Measurements from ENCODE around the gene FCN3.
A peak's percentile ranks its signal among the peaks of the same experiment; 100 is the strongest.

Gene FCN3

DNA sequence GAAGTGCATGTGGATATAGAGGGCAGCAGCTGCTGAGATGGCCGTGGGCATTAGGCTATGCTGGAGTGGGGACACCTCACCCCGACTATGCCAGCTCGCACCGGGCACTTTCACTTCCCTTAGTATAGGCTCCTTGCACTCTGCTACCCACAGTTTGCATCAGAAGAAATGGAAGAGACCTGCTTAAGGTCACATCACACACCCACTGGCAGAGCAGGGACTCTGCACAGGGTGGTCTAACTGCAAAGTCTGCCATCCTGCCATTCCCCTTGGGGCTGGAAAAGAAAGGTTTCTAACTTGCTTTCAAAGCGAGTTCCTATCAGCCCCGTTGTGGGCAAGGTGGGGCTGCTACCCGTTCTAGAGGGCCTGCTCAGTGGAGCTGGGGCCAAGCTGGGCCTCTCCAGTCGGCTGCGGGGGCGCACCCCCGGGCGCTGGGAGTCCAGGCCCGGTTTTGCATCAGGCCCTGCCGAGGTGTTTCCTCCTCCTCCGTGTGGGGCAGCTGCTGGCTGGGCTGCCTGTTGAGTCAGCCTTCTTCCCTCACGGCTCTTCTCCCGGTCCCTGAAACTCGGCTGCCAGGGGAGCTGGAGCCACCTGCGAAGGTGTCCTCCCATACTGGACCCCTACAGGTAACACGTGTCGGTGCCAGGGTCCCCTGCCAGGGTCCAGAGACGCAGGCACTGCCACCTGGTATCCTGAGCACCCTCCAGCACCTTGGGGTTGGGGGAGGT is 32.9 kb downstream of the FCN3 start, which contains the start of gene SYTL1:
Gene SYTL1 (plus strand): TSS at position 498 of the 728 bp plus-strand sequence. CDS start 3,313 bp downstream, outside the sequence.
- DNase-seq (ENCODE audit: low spot score), result peak; percentile 42

GRCh38 chr1:27339213-27339612 is 35.4 kb downstream of the FCN3 start:
- no peak for DNase-seq (ENCODE audit: low spot score)

DNA sequence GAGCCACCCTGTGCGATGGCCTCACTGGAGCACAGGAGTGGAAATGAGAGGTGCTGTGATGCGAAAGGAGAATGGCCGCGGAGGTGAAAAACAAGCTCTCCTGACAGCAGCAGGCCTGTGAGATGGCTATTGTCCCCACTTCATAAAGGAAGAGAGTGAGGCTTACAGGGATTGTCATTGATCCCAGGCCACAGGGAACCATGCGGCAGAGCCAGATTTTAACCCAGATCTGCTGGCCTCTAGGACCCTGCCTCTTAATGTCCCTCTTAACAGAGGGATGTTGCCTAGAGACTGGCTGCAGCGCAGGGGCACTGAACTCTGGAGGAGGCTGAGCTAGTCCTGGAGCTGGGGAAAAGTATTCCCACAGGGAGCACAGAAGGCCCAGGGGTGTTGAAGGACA is 35.9 kb downstream of the FCN3 start:
- no peak for DNase-seq (ENCODE audit: low spot score)

- no peak for DNase-seq (ENCODE audit: low spot score)
Measured at GRCh38 chr1:27336756-27337155, 37.9 kb downstream of the FCN3 start.

DNA sequence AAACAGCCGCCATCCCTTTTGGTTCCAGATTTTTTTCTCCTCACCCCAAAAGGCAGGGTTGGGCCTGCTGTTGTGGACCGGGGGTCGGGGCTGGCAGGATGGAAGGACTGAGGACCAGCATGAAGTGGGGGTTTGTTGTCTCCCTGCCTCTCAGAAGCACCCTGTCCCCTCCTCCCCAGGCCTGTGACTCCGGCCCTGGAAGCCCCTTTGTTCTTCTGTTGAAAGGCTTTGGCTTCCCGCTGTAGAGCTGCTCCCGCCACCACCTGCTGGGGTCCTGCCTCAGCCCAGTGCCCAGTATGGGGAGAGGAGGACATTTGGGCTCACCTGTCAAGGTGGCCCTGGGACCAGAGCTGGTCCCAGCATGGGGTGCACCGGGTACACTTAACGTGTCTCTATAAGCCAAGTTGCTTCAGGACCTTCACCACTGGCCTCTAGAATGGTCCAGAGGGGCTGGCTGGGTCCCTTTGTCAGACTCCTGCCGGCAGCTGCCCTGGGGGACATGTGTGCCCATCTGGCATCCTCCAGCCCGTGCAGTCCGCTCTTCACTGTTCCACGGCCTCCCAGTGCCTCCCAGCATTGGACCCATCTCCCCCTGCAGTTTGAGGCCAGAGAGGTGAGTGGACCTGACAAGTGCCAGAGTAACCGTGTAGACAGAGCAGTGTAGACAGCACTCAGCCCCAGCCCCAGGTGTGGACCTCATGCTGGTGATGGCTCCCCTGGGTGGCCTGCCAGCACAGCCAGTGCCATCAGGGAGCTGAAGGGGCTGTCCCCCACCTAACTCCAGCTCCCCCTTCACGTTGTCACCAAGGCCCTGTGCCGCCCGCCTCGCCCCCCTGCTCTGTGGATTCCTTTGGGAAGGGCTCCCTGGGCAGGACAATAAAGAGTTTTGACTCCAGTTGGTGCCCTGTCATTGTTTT is 38.9 kb downstream of the FCN3 start:
- no peak for DNase-seq (ENCODE audit: low spot score)

- DNase-seq (ENCODE audit: low spot score), result no peak
Measured at GRCh38 chr1:27333717-27334279, 40.8 kb downstream of the FCN3 start.

GRCh38 chr1:27332536-27333281 is 41.9 kb downstream of the FCN3 start:
- DNase-seq (ENCODE audit: low spot score), result peak; percentile 40

GRCh38 chr1:27331922-27332321 is 42.7 kb downstream of the FCN3 start:
- no peak for DNase-seq (ENCODE audit: low spot score)

GRCh38 chr1:27331426-27331825 is 43.2 kb downstream of the FCN3 start:
- no peak for DNase-seq (ENCODE audit: low spot score)

GRCh38 chr1:27330786-27331185 is 43.8 kb downstream of the FCN3 start:
- DNase-seq (ENCODE audit: low spot score), result no peak

GRCh38 chr1:27327964-27328363 is 46.7 kb downstream of the FCN3 start:
- DNase-seq (ENCODE audit: low spot score), result no peak

DNA sequence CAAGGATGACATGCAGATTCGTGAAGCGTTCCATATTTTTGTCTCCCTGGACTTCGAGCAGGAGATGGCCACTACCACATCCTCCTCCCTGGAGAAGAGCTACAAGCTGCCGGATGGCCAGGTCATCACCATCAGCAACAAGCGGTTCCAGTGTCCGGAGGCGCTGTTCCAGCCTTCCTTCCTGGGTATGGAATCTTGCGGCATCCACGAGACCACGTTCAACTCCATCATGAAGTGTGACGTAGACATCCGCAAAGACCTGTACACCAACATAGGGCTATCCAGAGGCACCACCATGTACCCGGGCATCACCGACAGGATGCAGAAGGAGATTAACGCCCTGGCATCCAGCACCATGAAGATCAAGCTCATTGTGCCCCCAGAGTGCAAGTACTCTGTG is 49.3 kb downstream of the FCN3 start:
- no peak for DNase-seq (ENCODE audit: low spot score)

- DNase-seq (ENCODE audit: low spot score), result no peak
Measured at GRCh38 chr1:27322569-27323240, 51.9 kb downstream of the FCN3 start.

GRCh38 chr1:27321813-27322568 is 52.6 kb downstream of the FCN3 start, which contains the start of gene TMEM222:
Gene TMEM222 (plus strand): TSS chr1:27322163. CDS start chr1:27322198, 35 bp downstream.
- peak; percentile 96 for DNase-seq (ENCODE audit: low spot score)
